Esophagus (tissue), 2 donors: Measurements from ENCODE around the gene THSD4. TPM values are rescaled to one million over a fixed set of nuclear protein-coding genes. Genes with fewer than 3 reads are reported as not detected.
"Not testable (repeated sequence)": the region's sequence is repeated elsewhere in the genome, so short reads cannot be mapped to it uniquely, and the experiment has no call there.

Source experiments
- H3K27ac ChIP-seq, 2 donors: one replicate each; pipeline ENCODE4 v1.5.1; 2013; ENCODE audit warnings: low read depth in 2 of 2, mild to moderate bottlenecking in 2 of 2, inconsistent platforms in 1 of 2, low read length in 1 of 2, moderate library complexity in 1 of 2
- H3K27me3 ChIP-seq, 2 donors: one replicate each; pipeline ENCODE4 v1.6.1; 2013; ENCODE audit warnings: low read length in 2 of 2, control low read depth in 1 of 2, mild to moderate bottlenecking in 1 of 2; ENCODE audit not compliant: insufficient read depth in 2 of 2, control insufficient read depth in 1 of 2
- H3K36me3 ChIP-seq, 2 donors: one replicate each; pipeline ENCODE4 v1.6.1; 2013; ENCODE audit warnings: low read length in 1 of 2; ENCODE audit not compliant: control insufficient read depth in 2 of 2, insufficient read depth in 2 of 2
- H3K4me1 ChIP-seq, 2 donors: one replicate each; pipeline ENCODE4 v1.6.1; 2013; ENCODE audit warnings: low read length in 1 of 2; ENCODE audit not compliant: control insufficient read depth in 2 of 2, insufficient read depth in 2 of 2
- H3K4me3 ChIP-seq, 2 donors: one replicate each; pipeline ENCODE4 v1.5.1; 2013; ENCODE audit warnings: low read length in 2 of 2, mild to moderate bottlenecking in 2 of 2, low read depth in 1 of 2, moderate library complexity in 1 of 2
- H3K9me3 ChIP-seq, 2 donors: one replicate each; pipeline ENCODE4 v1.6.1; 2013; ENCODE audit warnings: mild to moderate bottlenecking in 2 of 2, low read depth in 1 of 2, low read length in 1 of 2, moderate library complexity in 1 of 2; ENCODE audit not compliant: control insufficient read depth in 2 of 2, insufficient read depth in 1 of 2
- WGBS, 2 donors: extraction: QIAGEN DNeasy Blood & Tissue Kit; methylation state at CpG; one replicate each; pipeline ENCODE4 v1.1.7; 2013; 5-methylcytosine and 5-hydroxymethylcytosine counted together
- polyA plus RNA-seq, 2 donors: library from polyadenylated mRNA; stranded (reverse); fragments of 200-250 nt; gene quantifications; one replicate each; pipeline ENCODE4 v1.2.3, GENCODE V29; 2013
- donor health status: healthy with polysubstance abuse.
- donor health status: Bipolar disorder and iron deficiency.

THSD4 gene
- polyA plus RNA-seq, 2 donors, result 34.1 to 49.7 TPM

DNA sequence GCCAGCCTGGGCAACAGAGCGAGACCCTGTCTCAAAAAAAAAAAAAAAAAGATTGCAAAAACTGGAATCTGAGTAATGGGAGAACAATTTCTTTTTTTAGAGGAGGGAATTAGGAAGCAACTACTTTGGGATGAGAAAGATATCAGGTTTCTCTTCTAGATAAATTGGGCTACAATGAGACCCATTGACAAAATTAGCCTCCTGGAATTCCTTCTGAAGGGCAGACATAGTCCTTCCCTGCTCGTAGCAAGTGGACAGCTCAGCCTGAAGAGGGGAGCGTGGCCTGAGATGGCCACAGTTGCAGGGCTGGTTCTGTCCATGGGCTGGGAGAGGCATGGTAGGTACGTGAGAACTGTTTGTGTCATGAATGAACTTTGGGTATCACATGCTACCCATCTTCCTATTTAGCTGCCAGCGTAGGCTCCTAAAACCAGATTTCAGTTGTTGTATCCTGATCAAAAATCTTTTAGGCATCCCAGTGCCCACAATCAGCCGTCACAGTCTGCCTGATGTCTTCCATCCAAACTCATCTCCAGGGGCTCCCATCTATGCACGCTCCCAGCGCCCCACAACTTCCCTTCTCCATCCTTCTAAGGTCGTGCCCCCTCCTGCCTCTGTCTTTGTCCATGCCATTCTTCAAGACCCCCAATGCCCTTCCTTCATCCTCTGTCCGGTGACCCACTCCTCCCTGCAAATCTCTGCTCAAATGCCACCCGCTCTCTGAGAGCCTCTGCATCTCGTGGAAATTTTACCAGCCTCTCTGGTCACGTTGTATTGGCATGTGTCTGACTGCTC lies 603.0 kb downstream of the THSD4 start:
- WGBS, 2 donors, result 78 to 84% methylated on average over 13 of the region's 13 CpGs
- H3K36me3 ChIP-seq, result no peaks in the 10 kb centered on the region
- no peaks in the 10 kb centered on the region for H3K27me3 ChIP-seq
- no peak overlapping the region for H3K4me3 ChIP-seq
- H3K9me3 ChIP-seq, result no peaks in the 10 kb centered on the region
- no peaks in the 10 kb centered on the region for H3K4me1 ChIP-seq
- no peak overlapping the region for H3K27ac ChIP-seq

DNA sequence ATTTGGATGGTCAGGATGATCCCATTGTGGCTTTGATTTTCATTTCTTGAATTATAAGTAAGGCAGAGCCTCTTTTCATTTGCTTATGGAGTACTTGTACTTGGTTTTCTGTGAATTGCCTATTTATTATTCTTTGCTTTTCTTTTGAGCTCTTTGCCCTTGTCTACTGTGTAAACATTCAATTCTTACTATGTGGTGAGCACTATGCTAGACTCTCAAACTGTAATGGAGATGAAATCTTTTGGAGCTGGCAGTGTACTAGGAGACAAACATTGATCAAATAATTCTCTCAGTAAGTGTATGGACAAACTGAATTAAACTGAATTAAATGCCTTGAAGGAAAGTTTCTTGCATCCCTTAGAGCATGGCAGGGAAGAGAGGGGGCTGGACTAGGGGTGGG lies 608.1 kb downstream of the THSD4 start:
- Histone ChIP-seq H3K27me3 (no peaks in the 10 kb centered on the region), H3K4me1 (no peaks in the 10 kb centered on the region), H3K4me3 (no peak overlapping the region), H3K27ac (no peak overlapping the region), H3K36me3 (no peaks in the 10 kb centered on the region), H3K9me3 (no peaks in the 10 kb centered on the region)

DNA sequence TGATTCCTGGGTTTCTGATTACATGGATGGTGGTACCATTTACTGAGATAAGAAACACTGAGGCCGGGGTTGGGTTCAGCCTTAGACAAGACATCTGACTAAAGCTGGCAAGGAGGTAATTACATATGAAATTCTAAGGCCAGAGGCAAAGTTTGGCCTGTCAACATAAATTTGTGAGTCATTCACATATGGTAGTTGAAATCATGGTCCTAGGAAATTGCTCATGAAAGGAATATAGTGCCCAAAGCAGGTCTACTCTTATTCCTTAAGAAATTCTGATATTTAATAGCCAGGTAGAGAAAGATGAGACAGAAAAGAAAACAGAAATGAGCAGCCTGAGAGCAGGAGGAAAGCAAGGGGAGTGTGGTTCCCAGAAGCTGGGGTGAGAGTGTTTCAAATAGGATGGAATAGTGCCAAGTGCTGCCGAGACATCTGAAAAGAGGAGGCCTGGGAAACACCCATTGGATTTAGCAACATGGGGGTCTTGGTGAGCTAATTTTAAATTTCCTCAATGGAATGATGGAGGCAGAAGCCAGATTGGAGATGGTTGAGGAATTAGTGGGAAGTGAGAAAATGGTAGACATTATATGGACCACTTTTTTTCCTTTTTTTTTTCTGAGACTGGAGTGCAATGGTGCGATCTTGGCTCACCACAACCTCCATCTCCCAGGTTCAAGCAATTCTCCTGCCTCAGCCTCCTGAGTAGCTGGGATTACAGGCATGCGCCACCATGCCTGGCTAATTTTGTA lies 610.1 kb downstream of the THSD4 start:
- H3K27me3 ChIP-seq, H3K27ac ChIP-seq, H3K4me3 ChIP-seq, H3K9me3 ChIP-seq, H3K4me1 ChIP-seq, H3K36me3 ChIP-seq: not testable (repeated sequence)
- WGBS, 2 donors, result 71 to 83% methylated on average over 4 of the region's 4 CpGs

DNA sequence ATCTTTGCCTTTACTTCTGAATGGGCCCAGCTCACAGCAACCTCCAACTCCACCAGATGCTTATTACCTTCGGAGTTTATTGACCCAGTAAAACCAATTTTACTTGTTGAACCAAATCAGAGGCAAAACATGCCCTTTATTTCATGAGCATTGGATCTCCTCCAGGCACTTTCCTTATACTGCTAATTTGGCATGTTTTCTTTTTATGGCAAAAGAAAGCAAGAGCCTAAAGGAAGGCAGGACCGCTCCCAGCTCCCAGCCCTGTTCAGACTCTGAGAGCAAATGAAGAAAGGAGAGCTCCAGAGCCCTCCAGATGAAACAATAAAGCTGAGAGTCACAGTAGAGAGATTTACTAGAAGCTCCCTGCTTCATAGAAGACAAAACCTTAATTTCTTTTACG lies 613.6 kb downstream of the THSD4 start:
- Histone ChIP-seq H3K4me1 (no peaks in the 10 kb centered on the region), H3K9me3 (no peaks in the 10 kb centered on the region), H3K27ac (no peak overlapping the region), H3K27me3 (no peaks in the 10 kb centered on the region), H3K4me3 (no peak overlapping the region), H3K36me3 (peaks cover 3% of the 10 kb centered on the region in 2 donors)
- WGBS, 2 donors, result 47 to 54% methylated on average over 3 of the region's 3 CpGs

DNA sequence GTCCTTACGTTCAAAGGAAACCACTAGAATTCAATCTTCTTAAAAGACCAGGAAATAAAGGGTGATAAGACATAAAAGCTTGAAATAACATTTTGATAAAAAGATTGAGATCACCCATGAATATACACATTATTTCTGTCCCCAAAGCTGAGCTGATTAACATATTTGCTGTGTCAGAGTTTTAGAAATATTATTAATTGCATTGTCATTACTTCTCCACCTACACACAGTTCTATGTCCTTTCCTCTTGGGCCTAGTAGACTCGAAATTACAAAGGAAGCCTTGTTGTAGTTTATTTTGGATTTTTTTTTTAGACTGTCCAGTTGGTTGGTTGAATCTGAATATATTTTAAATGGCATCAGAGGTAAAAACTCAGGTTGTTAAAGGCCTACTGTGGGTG lies 614.0 kb downstream of the THSD4 start:
- WGBS, 2 donors, result 33 to 42% methylated on average over 2 of the region's 2 CpGs
- no peaks in the 10 kb centered on the region for H3K27me3 ChIP-seq
- no peak overlapping the region for H3K27ac ChIP-seq
- H3K9me3 ChIP-seq, result no peaks in the 10 kb centered on the region
- H3K4me1 ChIP-seq, result no peaks in the 10 kb centered on the region
- no peak overlapping the region for H3K4me3 ChIP-seq
- peaks cover 3% of the 10 kb centered on the region in 2 donors for H3K36me3 ChIP-seq

DNA sequence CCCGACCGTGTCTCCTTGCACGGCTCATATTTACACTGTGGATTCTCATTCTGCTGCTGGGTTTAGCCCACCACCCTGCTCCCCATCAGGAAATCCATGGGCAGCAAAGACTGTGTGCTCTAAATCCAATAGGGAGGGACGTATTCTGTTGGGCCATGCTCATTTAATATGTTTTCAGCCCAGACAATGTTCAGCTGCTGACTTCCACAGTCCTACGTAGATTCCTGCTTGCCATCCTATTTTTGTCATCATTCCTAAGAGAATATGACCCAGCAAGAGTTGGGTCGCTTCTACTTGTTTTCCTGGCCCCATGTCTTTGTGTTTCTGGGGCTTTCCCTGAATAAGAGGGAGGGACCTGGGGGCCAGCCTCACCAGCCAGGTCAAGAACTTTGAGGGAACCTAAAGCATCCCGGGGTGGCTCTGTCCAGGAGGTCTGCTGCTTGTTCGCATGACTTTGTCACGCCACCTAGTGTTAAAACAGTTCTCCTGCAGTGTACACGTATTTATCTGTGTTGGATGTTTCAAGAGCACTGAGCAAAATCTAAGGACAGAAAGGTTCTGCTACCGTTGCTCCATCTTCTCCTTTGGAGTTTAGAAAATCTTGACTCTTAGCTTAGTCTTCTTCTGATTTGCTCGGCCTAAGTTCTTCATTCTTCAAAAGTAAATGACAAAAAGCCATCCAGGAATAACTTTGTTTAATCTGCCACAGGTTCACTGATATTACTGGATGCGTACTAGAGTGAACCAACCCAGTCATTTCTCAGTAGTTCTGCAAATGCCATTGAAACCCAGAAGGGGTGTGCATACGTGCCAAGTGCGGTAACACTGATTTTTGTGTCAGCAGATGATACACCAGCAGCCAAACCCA lies 615.2 kb downstream of the THSD4 start:
- H3K27ac ChIP-seq, result peak overlapping the region in 1 of 2 donors; percentile 44
- WGBS, 2 donors, result 41 to 42% methylated on average over 15 of the region's 15 CpGs
- peaks cover 3% of the 10 kb centered on the region in 2 donors for H3K36me3 ChIP-seq
- H3K4me1 ChIP-seq, result no peaks in the 10 kb centered on the region
- no peaks in the 10 kb centered on the region for H3K27me3 ChIP-seq
- H3K4me3 ChIP-seq, result no peak overlapping the region
- H3K9me3 ChIP-seq, result no peaks in the 10 kb centered on the region

DNA sequence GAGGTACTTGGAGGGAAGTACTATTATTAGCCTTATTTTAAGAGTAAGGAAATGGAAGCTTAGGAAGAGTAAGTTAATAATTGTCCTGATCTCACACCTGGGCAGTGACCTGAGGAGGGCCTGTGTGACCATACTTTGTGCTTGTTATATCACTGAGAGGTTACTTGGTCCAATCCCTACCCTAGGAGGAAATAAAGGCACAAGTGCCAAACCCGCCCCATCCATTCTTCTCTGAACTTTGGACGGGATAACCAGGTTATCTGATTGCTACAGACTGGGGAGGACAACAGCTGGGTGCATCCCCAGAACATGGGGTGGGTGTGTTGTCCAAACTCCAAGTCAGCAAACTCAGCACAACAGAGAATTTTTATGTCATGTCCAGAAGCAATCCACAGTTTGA lies 617.4 kb downstream of the THSD4 start:
- WGBS, 2 donors, result 52 to 66% methylated on average over 2 of the region's 2 CpGs
- no peaks in the 10 kb centered on the region for H3K9me3 ChIP-seq
- H3K27ac ChIP-seq, result no peak overlapping the region
- peaks cover 3 to 5% of the 10 kb centered on the region in 2 donors for H3K36me3 ChIP-seq
- no peaks in the 10 kb centered on the region for H3K27me3 ChIP-seq
- no peak overlapping the region for H3K4me3 ChIP-seq
- H3K4me1 ChIP-seq, result no peaks in the 10 kb centered on the region

DNA sequence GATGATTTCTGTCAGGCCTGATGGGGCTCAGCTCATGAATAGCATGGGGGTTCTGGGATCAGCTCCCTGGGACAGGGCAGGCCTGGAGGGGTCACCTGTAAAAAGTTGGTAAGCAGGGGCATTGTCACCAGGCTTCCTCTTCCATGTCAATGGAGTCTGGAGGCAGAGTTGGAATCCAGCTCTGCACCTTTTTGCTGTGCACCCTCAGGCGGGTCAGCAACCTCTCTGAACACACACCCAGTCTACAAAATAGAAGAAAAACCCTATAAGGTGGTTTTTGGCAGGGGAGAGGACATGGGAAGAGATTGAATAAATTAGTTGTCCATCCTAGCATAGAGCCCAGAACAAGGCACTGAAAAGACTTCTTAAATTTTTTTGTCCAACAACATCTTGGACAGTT lies 617.9 kb downstream of the THSD4 start:
- Histone ChIP-seq H3K36me3 (peaks cover 5 to 9% of the 10 kb centered on the region in 2 donors), H3K27me3 (no peaks in the 10 kb centered on the region), H3K4me1 (no peaks in the 10 kb centered on the region), H3K4me3 (no peak overlapping the region), H3K9me3 (no peaks in the 10 kb centered on the region), H3K27ac (no peak overlapping the region)
- 80 to 89% methylated on average over 1 of the region's 1 CpG for WGBS, 2 donors

DNA sequence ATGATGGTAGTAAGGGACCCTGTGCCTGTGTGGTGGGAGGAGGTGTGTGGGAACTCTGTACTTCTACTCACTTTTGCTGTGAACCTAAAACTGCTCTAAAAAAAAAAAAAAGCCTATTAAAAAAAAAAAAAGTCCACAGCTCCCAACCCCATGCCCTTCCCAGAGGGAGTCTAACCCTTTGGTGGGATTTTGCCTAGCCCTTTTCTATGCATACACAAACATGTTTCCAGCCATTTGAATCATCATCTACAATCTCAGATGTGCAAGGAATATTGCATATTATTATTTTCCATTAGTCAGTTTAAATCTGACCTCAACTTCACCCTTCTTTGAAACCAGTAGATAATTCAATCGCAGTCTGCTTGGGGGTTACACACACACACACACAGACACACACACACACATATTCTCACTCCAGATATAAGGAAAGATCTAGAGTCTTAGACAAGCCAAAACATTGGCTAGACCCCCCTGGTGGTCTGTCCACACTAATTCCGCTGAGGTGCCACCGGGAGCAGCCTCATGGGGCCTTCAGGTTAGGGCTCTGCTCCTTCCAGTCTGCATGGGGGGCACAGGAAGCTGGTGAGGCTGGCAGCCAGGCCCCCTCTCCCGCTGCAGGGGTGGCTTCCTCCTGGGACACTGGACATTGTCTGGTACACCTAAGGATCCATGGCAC lies 619.6 kb downstream of the THSD4 start:
- Histone ChIP-seq H3K4me1 (no peaks in the 10 kb centered on the region), H3K36me3 (peaks cover 6 to 13% of the 10 kb centered on the region in 2 donors), H3K4me3 (no peak overlapping the region), H3K27me3 (no peaks in the 10 kb centered on the region), H3K9me3 (no peaks in the 10 kb centered on the region), H3K27ac (no peak overlapping the region)
- WGBS, 2 donors, result 78 to 88% methylated on average over 4 of the region's 4 CpGs
